K562 (cell line): ENCODE measurements around the gene TAF4.

Experiments
- COPS2 ChIP-seq: fragments of 450-650 bp; conservative IDR thresholded peaks from 2 replicates; pipeline ENCODE4 v1.6.1; 2016; ENCODE audit warnings: mild to moderate bottlenecking, moderate library complexity
- HOXB6 ChIP-seq: fragments of 250-450 bp; sonication (Bioruptor Pico); IDR thresholded peaks from 2 replicates; pipeline ENCODE4 v1.5.1; 2022; ENCODE audit warnings: mild to moderate bottlenecking, borderline replicate concordance
- POLR2A ChIP-seq: fragments of 450-650 bp; conservative IDR thresholded peaks from 2 replicates; pipeline ENCODE4 v1.6.1; 2016
- POLR2AphosphoS5 ChIP-seq: IDR thresholded peaks from 2 replicates; pipeline ENCODE4 v1.6.1; 2011; ENCODE audit warnings: mild to moderate bottlenecking, low read depth, low read length, moderate library complexity; ENCODE audit not compliant: control insufficient read depth, insufficient read depth
- ZNF263 ChIP-seq: sonication (generic); formaldehyde crosslinking; IDR thresholded peaks from 2 replicates; pipeline ENCODE4 v1.8.0; 2022; ENCODE audit warnings: mild to moderate bottlenecking, missing genetic modification reagents, borderline replicate concordance

DNA sequence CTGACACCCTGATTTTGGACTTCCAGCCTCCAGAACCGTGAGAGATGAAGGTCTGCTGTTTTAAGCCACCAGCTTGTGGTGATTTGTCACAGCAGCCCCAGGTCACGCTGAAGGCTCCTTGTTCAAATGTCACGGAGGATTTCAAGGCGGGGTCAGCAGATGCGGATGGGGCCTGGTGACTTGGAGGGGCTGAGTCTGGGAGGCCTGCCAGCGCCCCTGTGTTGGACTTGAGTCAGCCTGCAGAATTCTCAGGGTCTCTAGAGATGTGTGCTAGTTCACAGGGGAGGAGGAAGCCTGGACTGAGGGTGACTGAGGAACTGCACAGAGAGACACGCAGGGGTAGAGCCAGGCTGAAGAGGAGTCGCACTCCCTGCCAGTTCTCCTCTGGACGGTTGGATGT is 19.5 kb upstream of the TAF4 start:
- TF ChIP-seq HOXB6 (CRISPR knock-in tag) (no peak), COPS2 (no peak), ZNF263 (CRISPR knock-in tag) (no peak), POLR2A (no peak), POLR2AphosphoS5 (no peak)
